ENCODE data around the gene HERC3. TPM values are rescaled to one million over a fixed set of nuclear protein-coding genes. Genes with fewer than 3 reads are reported as not detected.
A peak's percentile ranks its signal among the peaks of the same experiment; 100 is the strongest.

HERC3 gene
- total and polyA plus RNA-seq, 2 of the 13 experiments (the other 11 are each of a cell fraction or from before 2014, with no cell fraction given), result 3.8 to 6.2 TPM

DNA sequence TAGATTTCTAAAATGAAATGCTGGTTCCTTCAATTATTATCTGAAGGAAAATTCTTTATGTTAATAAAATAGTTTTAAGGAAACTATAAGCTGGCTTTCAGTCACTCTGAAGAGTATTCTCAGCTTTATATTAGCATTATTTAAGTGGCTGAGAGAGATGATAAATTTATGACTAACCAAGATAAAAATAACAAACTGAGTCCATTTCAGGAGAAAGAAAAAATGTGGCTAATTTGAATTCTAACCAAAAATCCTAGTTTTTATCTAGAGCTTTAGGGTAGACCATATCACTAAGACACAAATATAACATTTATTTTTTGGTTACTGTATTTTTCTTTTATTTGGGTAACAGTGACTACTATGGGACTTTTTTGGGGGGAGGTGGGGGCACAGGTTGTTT lies 164.8 kb downstream of the HERC3 start (continued):
- TF ChIP-seq HINFP (CRISPR knock-in tag; IDR thresholded peaks at IDR 0.05; ENCODE audit: low read depth) (no peak), NFIB (CRISPR knock-in tag; IDR thresholded peaks at IDR 0.05; ENCODE audit: borderline replicate concordance) (no peak)

GRCh38 chr4:88757776-88758175 lies 165.5 kb downstream of the HERC3 start:
- ATAC-seq (no peak), DNase-seq (ENCODE audit: low spot score) (no peak), FAIRE-seq (no peak)
- 88% methylated on average over 6 of the region's 6 CpGs for WGBS (ENCODE audit: low lambda C conversion rate)
- intact Hi-C loops (cut with micrococcal nuclease; ENCODE audit: unreplicated experiment), result no loop called here
- Histone ChIP-seq H3K27me3 (ENCODE audit: control insufficient read depth in 1 of 2, insufficient read depth in 2 of 2, low read length in 2 of 2) (no peaks in the 10 kb centered on the region), H3K79me2 (ENCODE audit: insufficient read depth, low read length) (no peaks in the 10 kb centered on the region), H3K9me3 (ENCODE audit: low read length) (no peaks in the 10 kb centered on the region), H3K9ac (ENCODE audit: insufficient read depth, low read depth, low read length) (peak overlapping the region; percentile 13; the same call in 1 of the 2 replicates), H3K4me1 (ENCODE audit: insufficient read depth, low read length) (peaks cover 100% of the 10 kb centered on the region), H3K4me3 (replicated peaks in 1 of 3; ENCODE audit: insufficient read depth in 1 of 3, low read depth in 2 of 3, low read length in 3 of 3) (peak overlapping the region; percentile 13 to 49 (median 14); a peak in 4 of 6 replicates), H3K4me2 (ENCODE audit: low read depth, low read length) (peak overlapping the region; percentile 64), H4K20me1 (ENCODE audit: insufficient read depth, low read length) (no peaks in the 10 kb centered on the region), H3K27ac (ENCODE audit: extremely low read length, insufficient read depth, low read length) (peak overlapping the region; percentile 46), H2AFZ (ENCODE audit: low read length) (no peak overlapping the region), H3K36me3 (replicated peaks in 1 of 2; ENCODE audit: control insufficient read depth in 1 of 2, insufficient read depth in 2 of 2, low read length in 2 of 2) (peaks cover 3 to 4% of the 10 kb centered on the region in 2 experiments; a peak in 4 of 5 replicates)
- in situ Hi-C loops (cut with HindIII; ENCODE audit: extremely low pct_ligation_motif_present, low pct_unique_long_range_greater_than_20kb), result loop anchor here (5.0 kb wide), 1 partner anchor 50 kb away; no protein-coding TSS in a partner anchor
- no TSS peak for BruUV-seq (replicated peaks)
- POLR2A ChIA-PET, result interaction anchor here (1.2 kb wide), 1 partner anchor 52 kb away, joined by 3 read pairs; no protein-coding TSS in a partner anchor
- CTCF ChIA-PET (ENCODE audit: low intra/inter-chr PET ratio, low total read pairs), result no interaction called here
- TF ChIP-seq BORCS8-MEF2B (CRISPR knock-in tag; IDR thresholded peaks at IDR 0.05) (no peak), TCF12 (IDR thresholded peaks at IDR 0.05) (no peak), TCF12 (CRISPR knock-in tag; IDR thresholded peaks at IDR 0.05) (no peak), SCMH1 (CRISPR knock-in tag; IDR thresholded peaks at IDR 0.05; ENCODE audit: borderline replicate concordance) (no peak), PBX3 (CRISPR knock-in tag; IDR thresholded peaks at IDR 0.05; ENCODE audit: borderline replicate concordance) (no peak), HNF4A (CRISPR knock-in tag; IDR thresholded peaks at IDR 0.05) (no peak), NFATC3 (CRISPR knock-in tag; IDR thresholded peaks at IDR 0.05) (no peak)
- TF ChIP-seq, protein P1, sequence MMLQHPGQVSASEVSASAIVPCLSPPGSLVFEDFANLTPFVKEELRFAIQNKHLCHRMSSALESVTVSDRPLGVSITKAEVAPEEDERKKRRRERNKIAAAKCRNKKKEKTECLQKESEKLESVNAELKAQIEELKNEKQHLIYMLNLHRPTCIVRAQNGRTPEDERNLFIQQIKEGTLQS (CRISPR knock-in tag; IDR thresholded peaks at IDR 0.05), result no peak

Small RNA genes within 50 kb of the gene (small RNA-seq; reads per million reads assigned to genes)
- gene RF02115 (ENCODE audit: insufficient read depth in 2 of 3, insufficient read length in 3 of 3, low read depth in 2 of 3, low replicate concordance in 1 of 3) (0 reads per million in 3 experiments), gene RNU6-33P (ENCODE audit: insufficient read depth in 2 of 3, insufficient read length in 3 of 3, low read depth in 2 of 3, low replicate concordance in 1 of 3) (0 to 1.9 (median 0) reads per million in 3 experiments)

Other genes starting within 250 kb of the HERC3 start
- gene HERC6, start 213.6 kb upstream of the HERC3 start, total RNA-seq (2016; rRNA removed; fragmentation: Illumina TruSeq; extraction: Trizol), result 2.0 and 2.7 TPM in 2 replicates
- gene HERC6, start 213.6 kb upstream of the HERC3 start, polyA plus RNA-seq (2011; rRNA removed), result 0.50 TPM in 2 replicates
- 0.29 and 0.33 TPM in 2 replicates for gene HERC5, start 135.4 kb upstream of the HERC3 start, total RNA-seq (2016; rRNA removed; fragmentation: Illumina TruSeq; extraction: Trizol)
- 0.08 and 0.13 TPM in 2 replicates for gene HERC5, start 135.4 kb upstream of the HERC3 start, polyA plus RNA-seq (2011; rRNA removed)
- gene PYURF, start 68.7 kb upstream of the HERC3 start, total RNA-seq (2016; rRNA removed; fragmentation: Illumina TruSeq; extraction: Trizol), result 95.2 and 121 TPM in 2 replicates
- gene PYURF, start 68.7 kb upstream of the HERC3 start, polyA plus RNA-seq (2011; rRNA removed), result 48.5 and 59.9 TPM in 2 replicates
- 1.6 and 2.2 TPM in 2 replicates for gene NAP1L5, start 105.3 kb downstream of the HERC3 start, total RNA-seq (2016; rRNA removed; fragmentation: Illumina TruSeq; extraction: Trizol)
- gene NAP1L5, start 105.3 kb downstream of the HERC3 start, polyA plus RNA-seq (2011; rRNA removed), result 0.84 and 1.3 TPM in 2 replicates